Posterior vena cava (tissue), 2 donors: Measurements from ENCODE around the gene CMTM7. TPM values are rescaled to one million over a fixed set of nuclear protein-coding genes. Genes with fewer than 3 reads are reported as not detected.
"Not testable (repeated sequence)": the region's sequence is repeated elsewhere in the genome, so short reads cannot be mapped to it uniquely, and the experiment has no call there.

Experiments used
- DNase-seq: peaks from one replicate; pipeline ENCODE4 v3.0.0-alpha.2; 2020; ENCODE audit warnings: low spot score
- intact Hi-C, 2 donors: fragments of 100-400 bp; cut with DNase I; formaldehyde crosslinking; loops; one replicate each; pipeline versions ENCODE4 v1.14.1 to v1.14.2; 2022 to 2023
- total RNA-seq, 2 donors: library from RNA; stranded (reverse); fragmentation: NEBNext Ultra II Directional; extraction: Animal tissue kit (Norgen Biotek cat#: 25700); gene quantifications; one replicate each; pipeline ENCODE4 v1.2.1, GENCODE V29; 2021
- donor health status: DM: yes; HTN: yes; CAD: no.
- donor health status: DM: yes; HTN: yes; CAD: no.

The CMTM7 gene
- total RNA-seq, 2 donors from 2014 or later = 9.2 to 10.7 TPM

DNA sequence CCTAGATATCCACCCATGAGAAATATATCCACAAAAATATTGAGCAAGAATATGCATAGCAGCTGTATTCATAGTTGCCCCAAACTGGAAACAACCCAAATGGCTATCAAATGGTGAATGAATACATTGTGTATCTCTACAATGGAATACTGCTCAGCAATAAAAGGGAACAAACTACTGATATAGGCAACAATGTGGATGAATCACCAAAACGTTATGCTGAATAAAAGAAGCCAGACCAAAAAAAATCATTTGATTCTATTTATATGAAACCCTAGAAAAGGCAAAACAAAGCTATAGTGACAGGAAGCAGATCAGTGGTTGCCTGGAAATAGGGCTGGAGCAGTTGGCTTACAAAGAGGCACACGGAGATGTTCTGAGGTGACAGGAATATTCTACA lies 15.5 kb upstream of the CMTM7 start:
- DNase-seq = no peak
- intact Hi-C loops = loop anchor here (5.0 to 10.0 kb wide), 2 partner anchors 91 to 99 kb away; no protein-coding TSS in a partner anchor

DNA sequence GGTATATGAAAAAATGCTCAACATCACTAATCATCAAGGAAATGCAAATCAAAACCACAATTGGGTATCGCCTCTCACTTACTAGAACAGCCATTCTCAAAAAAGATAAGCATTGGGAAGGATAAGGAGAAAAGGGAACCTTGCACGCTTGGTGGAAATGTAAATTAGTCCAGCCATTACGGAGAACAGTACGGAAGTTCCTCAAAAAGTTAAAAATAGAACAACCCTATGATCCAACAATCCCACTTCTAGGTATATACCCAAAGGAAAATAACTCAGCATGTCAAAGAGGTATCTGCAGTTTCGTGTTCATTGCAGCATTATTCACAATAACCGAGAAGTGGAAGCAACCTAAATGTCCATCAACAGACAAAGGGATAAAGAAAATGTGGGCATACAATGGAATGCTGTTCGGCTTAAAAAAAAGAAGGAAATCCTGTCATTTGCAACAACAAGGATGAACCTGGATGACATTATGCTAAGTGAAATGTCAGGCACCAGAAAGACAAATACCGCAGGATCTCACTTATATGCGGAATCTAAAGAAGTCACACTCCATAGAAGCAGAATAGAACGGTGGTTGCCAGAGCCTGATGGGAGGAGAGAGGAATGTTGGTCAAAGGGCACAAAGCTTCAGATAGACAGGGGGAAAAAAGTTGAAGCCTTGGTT lies 11.7 kb upstream of the CMTM7 start:
- intact Hi-C loops = loop anchor here (5.0 to 10.0 kb wide), 2 partner anchors 87 to 95 kb away; no protein-coding TSS in a partner anchor
- DNase-seq = no peak

DNA sequence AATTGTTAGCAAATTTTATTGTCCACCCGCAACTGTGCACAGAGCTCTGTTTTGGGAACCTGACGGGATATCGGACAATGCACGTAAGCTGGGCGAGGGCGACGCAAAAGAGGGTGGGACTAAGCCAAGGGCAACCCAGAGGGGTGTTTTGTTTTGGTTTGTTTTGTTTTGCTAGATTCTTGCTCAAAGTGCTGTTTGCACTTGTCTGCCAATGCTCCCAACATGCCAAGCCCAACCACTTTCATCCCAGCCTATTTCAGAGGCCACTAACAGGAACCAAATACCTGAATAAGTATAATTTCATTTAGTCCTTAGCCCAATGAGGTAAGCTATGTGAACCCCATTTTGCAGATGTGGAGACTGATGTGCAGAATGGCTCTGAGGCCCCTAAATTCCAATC lies 9.7 kb upstream of the CMTM7 start:
- no peak for DNase-seq
- intact Hi-C loops = no loop called here

DNA sequence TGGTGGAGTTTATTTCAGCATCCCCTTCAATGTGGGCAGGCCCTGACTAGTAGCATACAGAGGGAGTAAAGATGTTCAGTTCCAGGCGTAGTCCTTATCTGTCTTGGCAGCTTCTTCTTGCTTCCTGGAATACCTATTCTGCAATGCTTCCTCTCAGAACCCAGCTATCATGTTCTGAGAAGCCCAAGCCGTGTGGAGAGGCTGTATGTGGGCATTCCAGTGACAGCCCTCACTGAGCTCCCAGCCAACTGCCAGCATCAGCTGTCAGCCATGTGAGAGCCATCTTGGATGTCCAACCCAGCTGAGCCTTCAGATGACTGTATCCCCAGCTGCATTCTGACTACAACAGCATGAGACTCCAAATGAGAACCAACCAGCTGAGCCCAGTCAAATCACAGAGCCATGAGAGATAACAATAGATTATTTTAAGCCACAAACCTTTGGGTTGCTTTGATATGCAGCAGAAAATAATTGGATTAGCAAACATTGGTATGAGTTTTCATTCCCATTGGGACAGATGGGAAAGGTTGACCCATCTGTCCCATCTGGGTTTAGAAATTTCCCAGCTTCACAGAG lies 8.4 kb upstream of the CMTM7 start:
- intact Hi-C loops = no loop called here
- DNase-seq = no peak

DNA sequence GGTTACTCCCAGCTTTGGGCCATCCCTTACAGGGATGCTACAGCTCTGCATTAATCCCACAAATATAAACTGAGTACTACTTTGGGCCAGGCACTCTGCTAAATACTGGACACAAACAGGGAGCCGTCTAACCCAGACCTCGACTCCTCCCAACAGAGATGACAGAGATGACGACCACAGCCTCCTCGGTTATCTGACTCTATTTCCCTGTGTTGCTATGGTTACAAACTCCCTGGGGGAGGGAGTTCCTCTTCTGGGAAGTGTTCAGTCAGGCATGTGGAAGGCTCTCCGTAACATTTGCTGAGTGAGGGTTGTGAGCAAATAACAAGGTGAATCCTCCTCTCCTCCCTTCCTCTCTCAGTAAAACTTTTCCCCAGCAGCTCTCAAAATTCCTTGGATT lies 6.7 kb upstream of the CMTM7 start:
- intact Hi-C loops = no loop called here
- DNase-seq = no peak

DNA sequence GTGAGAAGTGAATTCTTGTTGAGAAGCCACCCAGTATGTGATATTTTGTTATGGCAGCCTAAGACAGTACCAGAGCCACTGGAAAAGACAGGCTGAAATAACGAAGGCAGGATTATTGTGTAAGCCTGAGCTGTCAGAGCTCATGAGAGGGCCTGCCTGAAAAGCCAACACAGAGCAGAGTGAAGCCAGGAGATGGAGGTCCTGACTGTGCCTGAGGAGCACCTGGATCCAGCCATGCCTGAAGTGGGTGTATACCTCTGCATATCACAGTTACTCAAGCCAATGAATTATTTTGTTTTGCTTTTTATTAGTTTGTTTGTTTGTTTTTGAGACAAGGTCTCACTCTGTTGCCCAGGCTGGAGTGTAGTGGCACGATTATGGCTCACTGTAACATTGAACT lies 4.1 kb upstream of the CMTM7 start:
- no peak for DNase-seq
- intact Hi-C loops = no loop called here

DNA sequence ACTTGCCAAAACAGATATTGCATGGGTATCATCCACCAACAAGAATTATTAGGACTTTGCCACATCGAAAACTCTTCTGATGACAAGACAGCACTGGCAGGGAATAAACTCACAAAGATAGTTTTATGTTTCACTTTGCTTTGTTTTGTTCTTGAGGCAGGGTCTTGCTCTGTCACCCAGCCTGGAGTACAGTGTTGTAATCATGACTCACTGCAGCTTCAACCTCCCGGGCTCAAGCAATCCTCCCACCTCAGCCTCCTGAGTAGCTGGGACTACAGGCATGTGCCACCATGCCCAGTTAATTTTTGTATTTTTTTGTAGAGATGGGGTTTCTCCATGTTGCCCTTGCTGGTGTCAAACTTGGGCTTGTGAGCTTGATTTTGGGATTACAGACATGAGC lies 2.1 kb upstream of the CMTM7 start:
- intact Hi-C loops, DNase-seq: not testable (repeated sequence)

DNA sequence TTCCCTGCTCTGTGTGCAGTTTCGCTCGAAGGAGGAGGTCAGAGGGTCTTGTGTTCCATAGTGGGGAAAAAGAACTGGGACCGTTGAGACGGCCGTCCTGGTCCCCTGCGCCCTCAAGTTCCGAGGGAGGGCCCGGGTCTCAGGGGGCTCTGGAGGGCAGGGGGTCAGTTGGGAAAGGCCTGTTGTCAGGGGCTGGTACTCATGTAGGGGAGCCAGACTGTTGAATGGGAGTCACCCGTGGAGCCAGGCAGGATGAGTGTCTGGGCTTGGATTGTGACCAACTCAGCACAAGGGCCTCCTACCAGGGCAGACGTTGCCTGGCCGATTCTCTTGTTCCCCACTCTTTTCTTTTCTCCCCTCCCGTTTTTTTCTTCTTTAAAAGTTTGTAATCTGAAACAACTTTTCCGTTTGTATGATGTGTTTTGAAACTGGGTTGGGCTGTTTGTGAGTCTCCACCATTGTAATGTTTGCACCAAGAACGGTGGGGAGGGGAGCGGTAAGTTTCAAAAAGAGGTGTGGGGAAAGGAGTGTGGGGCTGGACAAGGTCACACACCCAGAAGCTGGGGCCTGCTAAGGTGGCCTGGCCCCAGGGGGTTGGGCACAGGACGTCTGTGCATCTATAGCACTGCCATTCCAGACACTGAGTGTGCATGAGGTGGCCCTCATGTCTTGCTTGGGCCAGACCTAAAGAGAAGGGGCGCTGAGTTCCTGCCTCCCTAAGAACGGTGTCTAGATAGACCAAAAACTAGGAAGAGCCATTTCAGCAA lies 1.1 kb downstream of the CMTM7 start:
- intact Hi-C loops = no loop called here

DNA sequence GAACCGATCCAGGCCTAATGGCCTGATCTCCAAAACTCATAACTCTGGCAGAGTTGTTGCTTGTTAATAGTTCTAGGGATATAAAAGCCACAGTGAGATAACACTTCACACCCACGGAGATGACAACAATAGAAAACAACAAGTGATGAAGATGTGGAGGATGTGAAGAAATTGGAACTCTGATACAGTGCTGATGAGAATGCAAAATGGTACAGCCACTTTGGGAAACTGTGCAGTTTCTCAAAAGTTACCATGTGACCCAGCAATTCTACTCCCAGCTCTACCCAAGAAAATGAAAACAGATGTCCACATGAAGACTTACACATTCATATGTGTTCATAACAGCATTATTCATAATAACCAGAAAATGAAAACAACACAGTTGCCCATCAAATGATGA lies 3.8 kb downstream of the CMTM7 start:
- no peak for DNase-seq
- intact Hi-C loops = no loop called here

More for the DNA sequence above, 1.1 kb downstream of the CMTM7 start:
- no peak for DNase-seq

DNA sequence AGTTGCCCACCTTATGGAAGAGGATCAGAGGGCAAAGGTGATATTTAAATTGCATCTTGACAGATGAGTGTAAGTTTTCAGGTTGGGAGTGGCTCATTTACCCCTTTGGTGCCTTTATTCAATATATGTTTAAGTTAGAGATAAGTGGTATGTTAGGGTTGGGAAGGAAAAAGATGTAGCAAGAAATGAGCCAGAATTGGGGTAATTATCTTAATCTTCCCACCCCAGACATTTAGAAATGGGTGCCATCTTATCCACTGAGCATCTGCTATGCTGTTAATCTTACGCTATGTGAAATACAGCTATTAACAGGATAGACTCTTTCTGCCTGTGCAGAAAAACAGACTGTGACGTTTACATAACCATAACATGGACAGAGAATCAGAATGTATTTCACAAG lies 6.3 kb downstream of the CMTM7 start:
- DNase-seq = no peak
- intact Hi-C loops = no loop called here

DNA sequence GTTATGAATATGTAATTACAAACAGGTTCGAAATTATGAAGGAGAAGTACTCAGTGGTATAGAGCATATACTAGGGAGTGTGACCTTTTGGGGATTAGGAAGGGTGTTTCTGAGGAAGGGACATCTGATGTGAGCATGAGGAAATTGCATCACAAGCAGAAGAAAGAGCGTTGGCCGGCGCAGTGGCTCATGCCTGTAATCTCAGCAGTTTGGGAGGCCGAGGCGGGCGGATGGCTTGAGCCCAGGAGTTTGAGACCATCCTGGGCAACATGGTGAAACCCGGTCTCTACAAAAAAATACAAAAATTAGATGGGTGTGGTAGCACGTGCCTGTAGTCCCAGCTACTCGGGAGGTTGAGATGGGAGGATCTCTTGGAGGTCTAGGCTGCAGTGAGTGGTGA lies 6.9 kb downstream of the CMTM7 start:
- intact Hi-C loops = no loop called here
- peak; percentile 85 for DNase-seq

DNA sequence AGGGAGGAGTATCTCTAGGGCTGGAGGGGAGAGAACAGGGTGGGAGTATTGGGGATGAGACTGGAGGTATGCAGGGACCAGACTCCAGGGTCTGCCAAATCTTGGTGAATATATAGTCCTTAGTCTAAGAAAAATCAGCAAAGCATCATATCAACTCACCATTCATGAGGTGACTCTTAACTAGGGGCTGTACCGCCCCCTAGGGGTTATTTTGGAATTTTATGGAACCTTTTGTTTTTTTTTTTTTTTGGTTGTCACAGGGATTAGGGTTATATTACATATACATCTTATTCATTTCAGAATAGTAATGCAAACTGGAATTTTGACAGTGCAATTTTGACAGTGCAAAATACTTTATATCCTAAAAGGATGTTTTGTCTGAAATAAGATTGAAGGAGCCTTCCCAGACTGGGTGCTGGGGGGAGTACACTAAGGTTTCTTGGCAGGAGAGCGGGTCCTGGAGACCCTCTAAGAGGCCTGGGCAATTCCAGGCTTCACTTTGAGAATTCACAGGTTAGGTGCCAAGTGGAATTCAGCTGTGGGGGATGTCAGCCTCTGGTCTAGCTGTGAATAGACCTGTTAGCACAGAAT lies 7.5 kb downstream of the CMTM7 start:
- intact Hi-C loops = no loop called here
- no peak for DNase-seq

DNA sequence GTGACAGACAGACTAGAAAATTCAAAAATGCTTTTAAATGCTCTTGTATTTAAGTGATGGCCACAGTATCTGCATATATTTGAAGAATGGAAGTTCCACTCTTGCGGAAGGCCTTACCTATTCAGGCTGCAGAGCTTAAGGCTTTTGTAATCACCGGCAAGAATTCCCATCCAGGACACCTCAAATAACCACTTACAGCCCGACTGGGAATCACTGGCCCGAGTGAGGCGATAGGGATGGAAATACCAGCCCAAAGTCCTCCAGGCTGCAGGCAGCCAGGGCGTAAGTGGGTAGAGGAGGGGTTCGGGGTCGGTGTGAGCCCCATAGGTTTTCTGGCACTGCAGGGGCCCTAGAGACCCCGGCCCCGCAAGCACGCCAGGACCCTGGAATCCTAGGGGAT lies 9.5 kb downstream of the CMTM7 start:
- intact Hi-C loops = no loop called here
- DNase-seq = no peak

DNA sequence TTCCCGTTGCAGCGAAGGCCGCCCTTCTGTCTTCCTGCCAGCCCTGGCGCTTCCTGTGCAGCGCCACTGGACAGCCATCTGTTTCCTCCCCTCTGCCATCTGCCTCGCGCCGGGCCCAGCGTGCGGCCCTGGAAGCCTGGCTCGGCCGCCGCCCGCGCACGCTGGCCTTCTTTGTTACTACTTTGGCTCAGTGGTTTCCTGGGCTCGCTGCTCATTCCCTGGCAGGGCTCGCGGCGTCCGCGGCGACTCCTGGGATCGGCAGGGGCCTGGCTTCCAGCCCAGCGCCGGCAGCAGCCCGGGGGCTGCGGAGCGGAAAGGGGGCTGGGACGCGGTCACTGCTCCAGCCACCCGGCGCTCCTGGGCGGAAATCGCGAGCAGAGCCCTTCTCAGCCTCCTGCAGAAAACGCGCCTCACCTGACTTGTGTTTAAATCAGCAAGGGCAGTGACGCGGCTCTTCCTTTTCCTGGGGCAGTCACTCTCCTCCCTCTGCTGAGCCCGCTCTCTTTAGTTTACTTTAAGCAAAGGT lies 10.0 kb downstream of the CMTM7 start:
- DNase-seq = peak; percentile 92
- intact Hi-C loops = no loop called here

DNA sequence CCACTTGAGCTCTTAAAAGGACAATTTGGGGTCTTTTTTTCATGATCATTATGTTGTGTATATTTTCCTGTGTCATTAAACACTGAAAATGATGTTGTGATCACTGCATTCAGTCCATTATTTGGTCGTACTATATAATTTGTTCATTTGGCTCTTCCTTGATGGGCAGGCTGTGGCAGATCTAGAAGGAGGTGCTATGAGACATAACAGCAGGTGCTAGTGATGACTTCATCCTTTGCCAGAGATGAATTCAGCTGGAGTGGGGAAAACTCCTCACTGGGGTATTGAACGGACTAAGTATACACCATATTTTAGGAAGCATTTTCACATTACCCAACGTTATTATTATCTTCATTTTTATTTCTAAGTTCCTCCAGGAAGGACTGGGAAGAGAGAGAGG lies 12.0 kb downstream of the CMTM7 start:
- no peak for DNase-seq
- intact Hi-C loops = no loop called here

DNA sequence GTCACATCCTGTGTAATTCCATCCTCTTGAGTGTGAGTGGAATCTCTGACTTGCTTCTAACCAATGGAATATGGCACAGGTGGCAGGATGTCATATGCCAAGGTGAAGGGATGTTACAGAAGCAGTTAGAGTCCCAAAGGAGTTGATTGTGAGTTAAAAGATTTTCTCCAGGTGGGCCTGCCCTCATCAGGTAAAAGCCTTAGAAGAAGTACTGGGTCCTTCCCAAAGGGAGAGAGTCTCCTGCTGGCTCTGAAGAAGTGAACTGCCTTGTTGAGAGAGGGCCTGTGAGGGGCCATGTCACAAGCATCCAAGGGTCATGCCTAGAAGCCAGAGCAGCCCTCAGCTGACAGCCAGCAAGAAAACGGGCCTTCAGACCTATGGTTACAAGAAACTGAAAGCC lies 13.1 kb downstream of the CMTM7 start:
- intact Hi-C loops = no loop called here

DNA sequence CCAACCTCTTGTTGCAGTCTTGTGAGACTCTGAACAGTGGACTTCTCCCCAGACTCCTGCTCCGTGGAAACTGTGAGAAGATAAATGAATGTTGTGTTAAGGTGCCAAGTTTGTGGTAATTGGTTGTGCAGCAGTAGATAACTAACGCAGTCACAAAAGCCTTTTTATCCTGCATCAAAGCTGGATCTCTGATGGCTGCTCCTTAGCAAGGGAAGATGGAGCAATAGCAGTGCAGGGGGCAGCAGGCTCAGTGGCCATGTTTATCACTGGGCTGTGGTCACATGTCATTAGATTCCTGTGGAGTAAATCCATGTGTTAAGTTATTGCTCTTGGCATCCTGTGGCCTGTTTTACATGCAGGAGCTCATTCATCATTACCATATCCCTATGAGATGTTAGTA lies 13.5 kb downstream of the CMTM7 start:
- intact Hi-C loops = no loop called here
- no peak for DNase-seq

More for the DNA sequence above, 13.1 kb downstream of the CMTM7 start:
- no peak for DNase-seq

DNA sequence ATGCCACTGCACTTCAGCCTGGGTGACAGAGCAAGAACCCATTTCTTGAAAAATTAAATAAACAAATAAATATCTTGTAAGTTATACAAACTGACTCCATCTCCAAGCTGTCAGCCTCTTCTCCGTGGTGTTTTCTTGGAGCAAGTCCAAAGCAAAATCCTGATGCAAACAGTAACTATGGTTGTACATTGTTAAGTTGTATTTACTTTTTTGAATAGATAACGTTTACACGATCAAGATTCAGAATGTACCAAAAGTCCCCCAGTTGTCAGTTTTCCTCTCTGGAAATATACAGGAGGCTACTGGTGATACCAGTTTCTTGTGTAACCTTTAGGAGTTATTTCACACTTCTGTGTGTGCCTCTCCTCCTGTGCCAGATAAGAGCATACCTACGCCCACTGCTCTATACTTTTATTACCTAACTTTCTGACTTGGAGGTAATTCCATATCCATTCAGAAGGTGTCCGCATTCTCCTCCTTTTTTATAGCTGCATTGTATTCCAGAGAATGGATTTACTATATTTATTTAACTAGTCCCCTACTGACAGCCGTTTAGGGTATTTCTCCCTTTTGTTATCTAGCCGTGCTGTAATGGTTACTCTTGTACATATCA lies 14.2 kb downstream of the CMTM7 start:
- intact Hi-C loops = loop anchor here in 1 of 2 donors (2.0 kb wide), 1 partner anchor 75 kb away; no protein-coding TSS in a partner anchor

More for the DNA sequence above, 14.2 kb downstream of the CMTM7 start:
- DNase-seq = no peak
